ENCODE measurements around the gene PAH. TPM values are rescaled to one million over a fixed set of nuclear protein-coding genes. Genes with fewer than 3 reads are reported as not detected.

PAH gene
- total and polyA plus RNA-seq, 5 donors from 2014 or later = not detected

DNA sequence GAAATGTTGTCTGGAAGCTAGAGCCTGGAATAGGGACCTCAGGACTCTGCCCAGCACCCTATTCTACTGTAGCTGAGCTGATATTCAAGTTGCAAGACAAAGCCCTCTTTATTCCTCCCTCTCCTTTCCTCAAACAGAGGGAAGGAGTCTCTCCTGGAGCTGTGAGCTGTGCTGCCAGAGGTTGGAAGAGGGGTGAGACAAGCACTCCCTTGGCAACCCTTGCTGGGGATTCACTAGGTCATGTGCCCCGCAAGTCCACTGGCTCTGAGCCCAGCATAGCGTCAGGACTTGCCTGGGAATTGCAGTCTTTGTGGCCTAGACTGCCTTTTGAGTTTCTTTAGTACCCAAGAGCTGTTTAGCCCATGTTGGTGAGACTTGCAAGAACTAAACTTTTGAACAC lies 29.0 kb upstream of the PAH start:
- Histone ChIP-seq H3K4me3 (ENCODE audit: low read depth, low read length) (no peak overlapping the region), H3K27me3 (ENCODE audit: control insufficient read depth, insufficient read depth, low read length) (peaks cover 13% of the 10 kb centered on the region), H3K36me3 (ENCODE audit: control insufficient read depth, insufficient read depth, low read length) (no peaks in the 10 kb centered on the region), H3K4me1 (ENCODE audit: control insufficient read depth, insufficient read depth, low read length, poor library complexity, severe bottlenecking) (no peaks in the 10 kb centered on the region), H3K27ac (ENCODE audit: insufficient read depth, low read length, poor library complexity, severe bottlenecking) (no peak overlapping the region), H3K9me3 (ENCODE audit: control insufficient read depth in 2 of 2, low read length in 2 of 2) (no peaks in the 10 kb centered on the region)
- H3K27ac Mint-ChIP-seq = no peak overlapping the region
- DNase-seq (no peak), ATAC-seq (ENCODE audit: low read depth in 2 of 2) (no peak)
- no peaks in the 10 kb centered on the region for H3K36me3 Mint-ChIP-seq
- H3K27me3 Mint-ChIP-seq = peaks cover 26% of the 10 kb centered on the region
- H3K9me3 Mint-ChIP-seq = peaks cover 0 to 2% (median 0%) of the 10 kb centered on the region in 7 donors
- H3K4me1 Mint-ChIP-seq = peaks cover 0 to 12% (median 1%) of the 10 kb centered on the region in 4 donors
- H3K4me3 Mint-ChIP-seq = no peak overlapping the region

DNA sequence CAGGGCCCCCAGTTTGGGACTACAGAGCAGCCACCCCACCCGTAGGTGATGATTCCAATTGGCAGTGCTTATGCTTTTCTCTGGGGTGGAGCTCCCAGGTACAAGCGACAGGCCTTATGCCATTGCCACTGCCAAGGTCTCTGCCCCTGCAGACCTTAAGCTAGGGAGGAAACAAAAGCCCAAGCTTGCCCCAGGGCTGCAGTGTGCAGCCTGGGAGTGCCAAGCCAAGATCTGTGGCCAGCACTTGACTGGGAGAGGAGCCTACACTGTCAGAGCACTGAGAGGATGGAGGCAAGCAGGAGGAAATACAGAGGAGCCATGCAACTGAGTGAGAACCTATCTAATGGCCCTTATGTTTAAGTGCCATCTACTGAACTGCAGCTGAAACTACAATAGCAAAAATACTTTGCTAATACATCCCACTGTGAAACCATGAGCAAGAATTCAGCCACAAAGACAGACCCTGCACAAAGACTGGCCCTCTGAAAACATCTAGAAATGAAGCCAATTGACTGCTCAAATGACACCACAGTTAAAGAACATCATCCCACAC lies 22.7 kb upstream of the PAH start:
- Mint-ChIP-seq H3K36me3 (no peaks in the 10 kb centered on the region), H3K27me3 (no peaks in the 10 kb centered on the region), H3K4me3 (no peak overlapping the region), H3K27ac (no peak overlapping the region), H3K4me1 (no peaks in the 10 kb centered on the region), H3K9me3 (peaks cover 0 to 4% (median 0%) of the 10 kb centered on the region in 7 donors)
- Histone ChIP-seq H3K36me3 (ENCODE audit: control insufficient read depth, insufficient read depth, low read length) (no peaks in the 10 kb centered on the region), H3K27me3 (ENCODE audit: control insufficient read depth, insufficient read depth, low read length) (no peaks in the 10 kb centered on the region), H3K9me3 (ENCODE audit: control insufficient read depth in 2 of 2, low read length in 2 of 2) (peaks cover 0 to 3% of the 10 kb centered on the region in 2 experiments), H3K4me3 (ENCODE audit: low read depth, low read length) (no peak overlapping the region), H3K27ac (ENCODE audit: insufficient read depth, low read length, poor library complexity, severe bottlenecking) (no peak overlapping the region), H3K4me1 (ENCODE audit: control insufficient read depth, insufficient read depth, low read length, poor library complexity, severe bottlenecking) (no peaks in the 10 kb centered on the region)
- ATAC-seq (ENCODE audit: low read depth in 2 of 2) (no peak), DNase-seq (no peak)

DNA sequence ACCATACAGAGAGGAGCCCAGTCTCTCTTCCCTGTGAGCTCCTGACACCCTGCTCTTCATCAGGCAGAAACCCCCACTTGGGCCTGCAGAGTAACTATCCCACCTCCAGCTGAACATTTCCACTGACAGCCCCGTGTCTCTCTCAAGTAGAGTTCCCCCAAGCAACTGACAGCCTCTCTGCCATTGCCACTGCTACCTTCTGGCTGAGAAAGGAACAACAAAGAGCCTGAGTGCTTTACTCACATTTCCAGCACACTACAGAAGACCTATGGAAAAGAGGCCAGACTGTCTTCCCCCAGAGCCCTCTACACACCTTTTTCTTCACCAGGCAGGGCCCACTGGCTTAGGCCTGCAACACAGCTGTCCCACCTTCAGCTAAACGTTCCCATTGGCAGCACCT lies 22.0 kb upstream of the PAH start:
- no peak overlapping the region for H3K27ac Mint-ChIP-seq
- H3K4me1 ChIP-seq (ENCODE audit: control insufficient read depth, insufficient read depth, low read length, poor library complexity, severe bottlenecking) = no peaks in the 10 kb centered on the region
- no peak overlapping the region for H3K4me3 ChIP-seq (ENCODE audit: low read depth, low read length)
- H3K27me3 ChIP-seq (ENCODE audit: control insufficient read depth, insufficient read depth, low read length) = no peaks in the 10 kb centered on the region
- no peaks in the 10 kb centered on the region for H3K27me3 Mint-ChIP-seq
- H3K9me3 Mint-ChIP-seq = peaks cover 0 to 4% (median 0%) of the 10 kb centered on the region in 7 donors
- no peak overlapping the region for H3K27ac ChIP-seq (ENCODE audit: insufficient read depth, low read length, poor library complexity, severe bottlenecking)
- no peaks in the 10 kb centered on the region for H3K36me3 Mint-ChIP-seq
- H3K4me3 Mint-ChIP-seq = no peak overlapping the region
- no peak for DNase-seq
- no peak for ATAC-seq (ENCODE audit: low read depth in 2 of 2)
- H3K4me1 Mint-ChIP-seq = no peaks in the 10 kb centered on the region
- H3K9me3 ChIP-seq (ENCODE audit: control insufficient read depth in 2 of 2, low read length in 2 of 2) = peaks cover 0 to 3% of the 10 kb centered on the region in 2 experiments
- no peaks in the 10 kb centered on the region for H3K36me3 ChIP-seq (ENCODE audit: control insufficient read depth, insufficient read depth, low read length)

DNA sequence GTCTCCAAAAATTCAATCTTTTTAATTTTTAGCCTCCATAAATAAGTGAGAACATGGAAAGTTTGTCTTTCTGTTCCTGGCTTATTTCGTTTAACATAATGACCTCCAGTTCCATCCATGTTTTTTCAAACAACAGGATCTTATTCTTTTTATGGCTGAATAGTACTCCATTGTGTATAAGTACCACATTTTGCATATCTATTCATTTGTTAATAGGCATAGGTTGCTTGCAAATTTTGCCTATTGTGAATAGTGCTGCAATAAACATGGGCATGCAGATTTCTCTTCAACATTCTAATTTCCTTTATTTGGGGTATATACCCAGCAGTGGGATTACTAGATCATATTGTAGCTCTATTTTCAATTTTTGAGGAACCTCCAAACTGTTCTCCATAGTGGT lies 16.1 kb upstream of the PAH start:
- ATAC-seq (ENCODE audit: low read depth in 2 of 2) = no peak
- Histone ChIP-seq H3K4me3 (ENCODE audit: low read depth, low read length) (no peak overlapping the region), H3K36me3 (ENCODE audit: control insufficient read depth, insufficient read depth, low read length) (no peaks in the 10 kb centered on the region), H3K27ac (ENCODE audit: insufficient read depth, low read length, poor library complexity, severe bottlenecking) (no peak overlapping the region), H3K9me3 (ENCODE audit: control insufficient read depth in 2 of 2, low read length in 2 of 2) (no peaks in the 10 kb centered on the region), H3K4me1 (ENCODE audit: control insufficient read depth, insufficient read depth, low read length, poor library complexity, severe bottlenecking) (no peaks in the 10 kb centered on the region), H3K27me3 (ENCODE audit: control insufficient read depth, insufficient read depth, low read length) (peaks cover 13% of the 10 kb centered on the region)
- Mint-ChIP-seq H3K36me3 (no peaks in the 10 kb centered on the region), H3K27ac (no peak overlapping the region), H3K4me1 (no peaks in the 10 kb centered on the region), H3K9me3 (peaks cover 0 to 3% (median 0%) of the 10 kb centered on the region in 7 donors), H3K4me3 (no peak overlapping the region), H3K27me3 (peaks cover 18% of the 10 kb centered on the region)
- DNase-seq = no peak

DNA sequence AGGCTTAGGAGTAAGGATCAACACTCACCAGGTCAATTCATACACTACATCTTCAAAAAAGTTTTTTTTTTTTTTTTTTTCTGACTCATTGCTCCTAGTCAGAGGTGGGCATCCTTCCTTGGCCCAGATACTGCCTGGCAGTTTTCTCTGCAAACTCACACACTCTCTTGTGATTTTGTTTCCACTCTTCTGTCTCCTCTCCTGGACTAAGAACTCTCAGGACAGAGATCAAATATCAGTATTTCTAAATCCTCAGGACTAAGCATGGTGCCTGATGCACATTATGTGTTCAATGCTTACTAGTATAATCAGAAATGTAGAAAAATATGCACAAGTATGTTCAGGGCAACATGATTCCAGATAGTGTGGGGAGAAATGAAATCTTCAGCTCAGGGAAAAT lies 10.2 kb upstream of the PAH start:
- Mint-ChIP-seq H3K36me3 (no peaks in the 10 kb centered on the region), H3K27me3 (peaks cover 22% of the 10 kb centered on the region), H3K4me3 (no peak overlapping the region), H3K4me1 (no peaks in the 10 kb centered on the region), H3K9me3 (peaks cover 0 to 6% (median 0%) of the 10 kb centered on the region in 7 donors), H3K27ac (no peak overlapping the region)
- no peak overlapping the region for H3K4me3 ChIP-seq (ENCODE audit: low read depth, low read length)
- DNase-seq (no peak), ATAC-seq (ENCODE audit: low read depth in 2 of 2) (no peak)
- H3K27me3 ChIP-seq (ENCODE audit: control insufficient read depth, insufficient read depth, low read length) = peaks cover 15% of the 10 kb centered on the region
- no peak overlapping the region for H3K27ac ChIP-seq (ENCODE audit: insufficient read depth, low read length, poor library complexity, severe bottlenecking)
- H3K36me3 ChIP-seq (ENCODE audit: control insufficient read depth, insufficient read depth, low read length) = no peaks in the 10 kb centered on the region
- no peaks in the 10 kb centered on the region for H3K4me1 ChIP-seq (ENCODE audit: control insufficient read depth, insufficient read depth, low read length, poor library complexity, severe bottlenecking)
- no peaks in the 10 kb centered on the region for H3K9me3 ChIP-seq (ENCODE audit: control insufficient read depth in 2 of 2, low read length in 2 of 2)

DNA sequence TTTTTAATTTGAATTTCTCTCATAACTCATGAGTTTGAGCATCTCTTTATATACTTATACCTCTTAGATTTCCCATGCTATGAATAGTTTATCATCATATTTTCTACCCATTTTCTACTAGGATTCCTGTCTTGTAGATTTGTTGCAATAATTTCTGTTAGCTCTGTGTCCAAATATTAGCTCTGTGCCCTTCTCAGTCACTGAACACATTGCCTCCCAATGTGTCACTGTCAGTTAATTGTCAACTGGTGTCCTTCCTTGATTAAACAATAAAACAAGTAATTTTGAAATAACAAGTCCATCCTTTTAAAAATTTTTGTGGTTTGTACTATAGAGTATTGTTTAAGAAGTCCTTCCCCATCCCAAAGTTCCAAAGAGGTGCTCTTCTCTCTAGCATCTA lies 4.2 kb upstream of the PAH start:
- H3K9me3 Mint-ChIP-seq = peaks cover 0 to 4% (median 0%) of the 10 kb centered on the region in 7 donors
- H3K27ac Mint-ChIP-seq = no peak overlapping the region
- H3K9me3 ChIP-seq (ENCODE audit: control insufficient read depth in 2 of 2, low read length in 2 of 2) = no peaks in the 10 kb centered on the region
- no peak overlapping the region for H3K4me3 Mint-ChIP-seq
- H3K4me1 ChIP-seq (ENCODE audit: control insufficient read depth, insufficient read depth, low read length, poor library complexity, severe bottlenecking) = no peaks in the 10 kb centered on the region
- ATAC-seq (ENCODE audit: low read depth in 2 of 2) (no peak), DNase-seq (no peak)
- no peaks in the 10 kb centered on the region for H3K36me3 ChIP-seq (ENCODE audit: control insufficient read depth, insufficient read depth, low read length)
- no peak overlapping the region for H3K4me3 ChIP-seq (ENCODE audit: low read depth, low read length)
- H3K27me3 ChIP-seq (ENCODE audit: control insufficient read depth, insufficient read depth, low read length) = peaks cover 3% of the 10 kb centered on the region
- peaks cover 32% of the 10 kb centered on the region for H3K27me3 Mint-ChIP-seq
- peaks cover 6 to 8% (median 7%) of the 10 kb centered on the region in 4 donors for H3K4me1 Mint-ChIP-seq
- no peaks in the 10 kb centered on the region for H3K36me3 Mint-ChIP-seq
- no peak overlapping the region for H3K27ac ChIP-seq (ENCODE audit: insufficient read depth, low read length, poor library complexity, severe bottlenecking)

DNA sequence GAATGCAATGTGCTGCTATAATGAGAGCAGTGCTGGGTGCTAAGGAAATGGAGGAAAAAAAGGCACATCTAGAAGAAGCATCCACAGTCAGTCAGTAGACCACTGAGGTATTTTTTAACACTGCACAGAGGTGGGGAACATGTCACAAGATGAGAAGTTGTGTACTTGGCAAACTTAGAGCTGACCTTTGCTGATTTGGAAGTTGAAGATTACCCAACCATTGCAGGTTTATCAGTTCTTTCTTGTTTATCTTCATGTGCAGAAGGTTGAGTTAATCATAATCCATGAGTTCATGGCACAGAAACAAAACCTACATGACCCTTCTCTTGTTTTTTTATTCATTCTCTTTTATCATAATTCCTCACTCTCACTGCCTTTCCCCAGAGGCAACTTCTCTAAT lies 3.2 kb upstream of the PAH start:
- Mint-ChIP-seq H3K36me3 (no peaks in the 10 kb centered on the region), H3K27ac (no peak overlapping the region), H3K27me3 (peaks cover 39% of the 10 kb centered on the region), H3K9me3 (peaks cover 0 to 1% (median 0%) of the 10 kb centered on the region in 7 donors), H3K4me3 (no peak overlapping the region), H3K4me1 (peaks cover 6 to 8% (median 7%) of the 10 kb centered on the region in 4 donors)
- H3K4me3 ChIP-seq (ENCODE audit: low read depth, low read length) = no peak overlapping the region
- H3K27me3 ChIP-seq (ENCODE audit: control insufficient read depth, insufficient read depth, low read length) = peaks cover 3% of the 10 kb centered on the region
- ATAC-seq (ENCODE audit: low read depth in 2 of 2) (no peak), DNase-seq (no peak)
- no peaks in the 10 kb centered on the region for H3K9me3 ChIP-seq (ENCODE audit: control insufficient read depth in 2 of 2, low read length in 2 of 2)
- H3K36me3 ChIP-seq (ENCODE audit: control insufficient read depth, insufficient read depth, low read length) = no peaks in the 10 kb centered on the region
- H3K27ac ChIP-seq (ENCODE audit: insufficient read depth, low read length, poor library complexity, severe bottlenecking) = no peak overlapping the region
- no peaks in the 10 kb centered on the region for H3K4me1 ChIP-seq (ENCODE audit: control insufficient read depth, insufficient read depth, low read length, poor library complexity, severe bottlenecking)

DNA sequence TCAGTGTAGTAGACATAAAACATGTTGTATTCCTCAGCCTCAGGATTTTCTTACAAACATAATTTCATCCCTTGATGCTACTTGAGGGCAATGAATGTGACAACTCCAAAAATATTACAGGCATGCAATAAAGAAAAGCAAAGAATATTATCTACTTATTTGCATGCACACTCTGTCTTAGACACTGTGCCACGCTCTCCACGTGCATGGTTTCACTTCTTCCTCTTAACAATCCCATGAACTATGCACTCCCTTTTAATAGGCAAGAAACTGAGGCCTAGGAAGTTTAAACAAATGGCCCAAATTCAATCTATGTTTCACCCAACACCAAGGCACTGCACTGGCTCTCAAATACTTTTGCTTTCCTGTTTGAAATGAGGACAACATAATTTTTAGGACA lies 1.8 kb upstream of the PAH start:
- Mint-ChIP-seq H3K4me1 (peaks cover 6 to 8% (median 7%) of the 10 kb centered on the region in 4 donors), H3K4me3 (no peak overlapping the region), H3K9me3 (peaks cover 0 to 1% (median 0%) of the 10 kb centered on the region in 7 donors), H3K36me3 (no peaks in the 10 kb centered on the region), H3K27me3 (peaks cover 37% of the 10 kb centered on the region), H3K27ac (no peak overlapping the region)
- Histone ChIP-seq H3K9me3 (ENCODE audit: control insufficient read depth in 2 of 2, low read length in 2 of 2) (no peaks in the 10 kb centered on the region), H3K27me3 (ENCODE audit: control insufficient read depth, insufficient read depth, low read length) (peaks cover 2% of the 10 kb centered on the region), H3K4me1 (ENCODE audit: control insufficient read depth, insufficient read depth, low read length, poor library complexity, severe bottlenecking) (no peaks in the 10 kb centered on the region), H3K36me3 (ENCODE audit: control insufficient read depth, insufficient read depth, low read length) (no peaks in the 10 kb centered on the region), H3K4me3 (ENCODE audit: low read depth, low read length) (no peak overlapping the region), H3K27ac (ENCODE audit: insufficient read depth, low read length, poor library complexity, severe bottlenecking) (no peak overlapping the region)
- DNase-seq (no peak), ATAC-seq (ENCODE audit: low read depth in 2 of 2) (no peak)

Measured in CD4-positive, CD25-positive, alpha-beta regulatory T cell (primary cell).